Activated T-cell treated with anti-CD3 and anti-CD28 coated beads, Interleukin-2, amount 50 U/mL, for 1 hour (primary cell): ENCODE data around the gene MIEN1.
"Not testable (repeated sequence)": the region's sequence is repeated elsewhere in the genome, so short reads cannot be mapped to it uniquely, and the experiment has no call there.

Source experiments
- DNase-seq: peaks from one replicate; pipeline ENCODE4 v3.0.0-alpha.2; 2020

MIEN1 gene

GRCh38 chr17:39714234-39714633, 16.1 kb downstream of the MIEN1 start:
- no peak for DNase-seq

GRCh38 chr17:39711851-39712250, 18.5 kb downstream of the MIEN1 start:
- DNase-seq = no peak

- DNase-seq = not testable (repeated sequence)
These were observed 19.3 kb downstream of the MIEN1 start for GRCh38 chr17:39711071-39711470.

- DNase-seq = no peak
These were observed 20.1 kb downstream of the MIEN1 start for GRCh38 chr17:39709998-39710964.

GRCh38 chr17:39709319-39709997, 20.9 kb downstream of the MIEN1 start:
- DNase-seq = no peak

- no peak for DNase-seq
These were observed 23.4 kb downstream of the MIEN1 start for GRCh38 chr17:39706921-39707337.

- DNase-seq = no peak
These were observed 23.9 kb downstream of the MIEN1 start for GRCh38 chr17:39706383-39706782.

GRCh38 chr17:39705786-39706348, 24.5 kb downstream of the MIEN1 start:
- DNase-seq = no peak

- no peak for DNase-seq
These were observed 25.3 kb downstream of the MIEN1 start for GRCh38 chr17:39704821-39705551.

GRCh38 chr17:39703913-39704312, 26.4 kb downstream of the MIEN1 start:
- DNase-seq = no peak

GRCh38 chr17:39702901-39703893, 27.1 kb downstream of the MIEN1 start:
- no peak for DNase-seq

- no peak for DNase-seq
These were observed 28.4 kb downstream of the MIEN1 start for GRCh38 chr17:39701784-39702422.

- no peak for DNase-seq
These were observed 29.1 kb downstream of the MIEN1 start for GRCh38 chr17:39701012-39701783.

GRCh38 chr17:39700148-39700987, 30.0 kb downstream of the MIEN1 start:
- no peak for DNase-seq

- no peak for DNase-seq
These were observed 30.5 kb downstream of the MIEN1 start, which contains the start of gene ERBB2 for GRCh38 chr17:39699818-39700147. Gene ERBB2, plus strand, starts transcription at chr17:39700064. Its CDS starts 175 bp downstream, at chr17:39700239.

GRCh38 chr17:39699157-39699817, 31.0 kb downstream of the MIEN1 start:
- DNase-seq = not testable (repeated sequence)

- DNase-seq = no peak
These were observed 32.4 kb downstream of the MIEN1 start for GRCh38 chr17:39697961-39698360.

- DNase-seq = no peak
These were observed 33.6 kb downstream of the MIEN1 start for GRCh38 chr17:39696731-39697130.

- no peak for DNase-seq
These were observed 35.2 kb downstream of the MIEN1 start for GRCh38 chr17:39695089-39695474.
